ENCODE measurements around the gene FIGNL2.

- no peak for TF ChIP-seq CTCF (IDR thresholded peaks at IDR 0.05; ENCODE audit: low read depth, low read length)
- TF ChIP-seq POLR2A (IDR thresholded peaks at IDR 0.05; ENCODE audit: extremely low read depth, insufficient read length) = no peak
- TF ChIP-seq MAX (IDR thresholded peaks at IDR 0.05; ENCODE audit: low read depth, low read length) = no peak
These were observed 24.9 kb upstream of the FIGNL2 start for GRCh38 chr12:51873251-51873994.
